Caco-2 (cell line): Measurements from ENCODE around the gene SAMD4B. TPM values are rescaled to one million over a fixed set of nuclear protein-coding genes. Genes with fewer than 3 reads are reported as not detected.

ENCODE experiments used
- BruUV-seq: library from RNA; stranded (reverse); fragments of 400-500 nt; replicated peaks from 2 replicates; lab custom pipeline; 2021; lab: Mats Ljungman, UMichigan
- CTCF ChIA-PET: fragments of 300-600 bp; sonication (Branson Sonifier 250); formaldehyde crosslinking; loops from one replicate; lab custom pipeline; 2022; ENCODE audit warnings: antibody characterized with exemption; lab: Charles Lee
- POLR2A ChIA-PET: fragments of 300-600 bp; sonication (Branson Sonifier 250); formaldehyde crosslinking; loops from one replicate; lab custom pipeline; 2022; ENCODE audit warnings: antibody characterized with exemption; lab: Charles Lee
- DNase-seq, 2 experiments: peaks; one replicate each; pipeline versions ENCODE4 v3.0.0 to v3.0.0-alpha.2; 2020 to 2022
- H3K27me3 ChIP-seq: replicated peaks from 2 replicates; pipeline ENCODE4 v1.6.0; 2011; ENCODE audit warnings: low read length; ENCODE audit not compliant: control insufficient read depth, insufficient read depth
- H3K36me3 ChIP-seq: 2 replicates; pipeline ENCODE4 v1.5.1; 2011; ENCODE audit warnings: low read length; ENCODE audit not compliant: control insufficient read depth, insufficient read depth
- H3K4me1 ChIP-seq: fragments of 250-450 bp; sonication (Bioruptor Pico); 2 replicates; pipeline ENCODE4 v1.5.1; 2020; ENCODE audit warnings: mild to moderate bottlenecking
- H3K4me3 ChIP-seq: 2 replicates; pipeline ENCODE4 v1.5.1; 2011; ENCODE audit warnings: low read depth, mild to moderate bottlenecking, control low read depth, low read length
- H3K9me3 ChIP-seq: fragments of 250-450 bp; sonication (Bioruptor Pico); 2 replicates; pipeline ENCODE4 v1.5.1; 2020; ENCODE audit warnings: mild to moderate bottlenecking, moderate library complexity
- H3K27ac Mint-ChIP-seq: one replicate; pipeline ENCODE4 v1.8.0; 2022; ENCODE audit warnings: mixed read lengths; ENCODE audit not compliant: unreplicated experiment
- H3K27me3 Mint-ChIP-seq: one replicate; pipeline ENCODE4 v1.8.0; 2022; ENCODE audit warnings: mixed read lengths; ENCODE audit not compliant: insufficient read depth, unreplicated experiment
- H3K36me3 Mint-ChIP-seq: one replicate; pipeline ENCODE4 v1.8.0; 2022; ENCODE audit warnings: mild to moderate bottlenecking, mixed read lengths; ENCODE audit not compliant: insufficient read depth, unreplicated experiment
- H3K4me1 Mint-ChIP-seq: one replicate; pipeline ENCODE4 v1.8.0; 2022; ENCODE audit warnings: low read depth, mixed read lengths; ENCODE audit not compliant: unreplicated experiment
- H3K4me3 Mint-ChIP-seq: one replicate; pipeline ENCODE4 v1.8.0; 2022; ENCODE audit warnings: mild to moderate bottlenecking, moderate library complexity, mixed read lengths; ENCODE audit not compliant: unreplicated experiment
- H3K9me3 Mint-ChIP-seq: one replicate; pipeline ENCODE4 v1.8.0; 2022; ENCODE audit warnings: mixed read lengths; ENCODE audit not compliant: unreplicated experiment
- intact Hi-C: fragments of 100-400 bp; cut with micrococcal nuclease; formaldehyde crosslinking; loops from one replicate; pipeline ENCODE4 v1.10.0; 2022; ENCODE audit not compliant: unreplicated experiment
- total RNA-seq: library from RNA; stranded (reverse); gene quantifications from 2 replicates; pipeline ENCODE4 v1.2.3, GENCODE V29; 2022
- TF ChIP-seq, protein P1 (sequence below), 2 experiments: fragments of 200-600 bp in 1 of 2; IDR thresholded peaks; 1 replicate in 1 of 2; 2 replicates in 1 of 2; pipeline versions ENCODE4 v1.5.1 to v1.8.0; 2011 to 2022; ENCODE audit warnings: antibody characterized with exemption in 1 of 2, control low read depth in 1 of 2, inconsistent platforms in 1 of 2, low read depth in 1 of 2, low read length in 1 of 2, mild to moderate bottlenecking in 1 of 2, moderate library complexity in 1 of 2; ENCODE audit not compliant: insufficient read depth in 1 of 2, severe bottlenecking in 1 of 2, unreplicated experiment in 1 of 2

SAMD4B gene
- total RNA-seq, 1 experiment from 2014 or later, result 132 TPM

DNA sequence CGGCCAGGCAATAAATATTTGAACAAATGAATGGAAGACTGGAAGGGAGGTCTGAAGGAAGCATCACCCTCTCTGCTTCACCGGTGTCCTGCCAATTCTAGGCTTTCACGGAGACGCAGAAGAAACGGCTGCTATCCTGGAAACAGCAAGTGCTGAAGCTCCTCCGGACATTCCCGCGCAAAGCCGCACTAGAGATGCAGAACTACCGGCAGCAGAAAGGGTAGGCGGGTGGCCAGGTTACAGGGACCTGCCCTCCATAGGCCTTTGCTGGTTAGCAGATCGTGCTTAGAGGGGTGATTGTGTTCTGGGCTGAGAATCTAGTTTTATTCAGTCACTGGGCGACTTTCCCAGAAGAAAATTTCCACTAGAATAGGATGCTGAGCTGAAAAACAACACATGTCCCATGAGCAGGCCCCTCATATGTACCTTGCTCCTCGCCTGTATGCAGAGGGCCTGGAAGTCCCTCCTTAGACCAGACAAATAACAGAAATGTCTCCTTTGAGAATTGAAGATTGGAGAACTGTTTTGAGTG is 37.7 kb downstream of the SAMD4B start:
- Histone ChIP-seq H3K36me3 (peaks cover 10% of the 10 kb centered on the region), H3K9me3 (no peaks in the 10 kb centered on the region), H3K4me3 (no peak overlapping the region), H3K27me3 (no peaks in the 10 kb centered on the region), H3K4me1 (no peaks in the 10 kb centered on the region)
- POLR2A ChIA-PET, result interaction anchor here (0.5 kb wide), 1 partner anchor 101 kb away, joined by 3 read pairs; the partner anchor contains the start of gene TIMM50
- Mint-ChIP-seq H3K4me1 (no peaks in the 10 kb centered on the region), H3K27me3 (no peaks in the 10 kb centered on the region), H3K36me3 (peaks cover 49% of the 10 kb centered on the region), H3K4me3 (no peak overlapping the region), H3K9me3 (no peaks in the 10 kb centered on the region), H3K27ac (no peak overlapping the region)
- TF ChIP-seq, protein P1, sequence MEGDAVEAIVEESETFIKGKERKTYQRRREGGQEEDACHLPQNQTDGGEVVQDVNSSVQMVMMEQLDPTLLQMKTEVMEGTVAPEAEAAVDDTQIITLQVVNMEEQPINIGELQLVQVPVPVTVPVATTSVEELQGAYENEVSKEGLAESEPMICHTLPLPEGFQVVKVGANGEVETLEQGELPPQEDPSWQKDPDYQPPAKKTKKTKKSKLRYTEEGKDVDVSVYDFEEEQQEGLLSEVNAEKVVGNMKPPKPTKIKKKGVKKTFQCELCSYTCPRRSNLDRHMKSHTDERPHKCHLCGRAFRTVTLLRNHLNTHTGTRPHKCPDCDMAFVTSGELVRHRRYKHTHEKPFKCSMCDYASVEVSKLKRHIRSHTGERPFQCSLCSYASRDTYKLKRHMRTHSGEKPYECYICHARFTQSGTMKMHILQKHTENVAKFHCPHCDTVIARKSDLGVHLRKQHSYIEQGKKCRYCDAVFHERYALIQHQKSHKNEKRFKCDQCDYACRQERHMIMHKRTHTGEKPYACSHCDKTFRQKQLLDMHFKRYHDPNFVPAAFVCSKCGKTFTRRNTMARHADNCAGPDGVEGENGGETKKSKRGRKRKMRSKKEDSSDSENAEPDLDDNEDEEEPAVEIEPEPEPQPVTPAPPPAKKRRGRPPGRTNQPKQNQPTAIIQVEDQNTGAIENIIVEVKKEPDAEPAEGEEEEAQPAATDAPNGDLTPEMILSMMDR (IDR thresholded peaks at IDR 0.05; ENCODE audit: insufficient read depth in 1 of 2, low read depth in 1 of 2, low read length in 1 of 2, severe bottlenecking in 1 of 2, unreplicated experiment in 1 of 2), result no peak
- CTCF ChIA-PET, result interaction anchor here (0.6 kb wide), 1 partner anchor 16 kb away, joined by 4 read pairs; no protein-coding TSS in a partner anchor
- BruUV-seq, result no TSS peak
- no peak for DNase-seq
- intact Hi-C loops, result no loop called here

DNA sequence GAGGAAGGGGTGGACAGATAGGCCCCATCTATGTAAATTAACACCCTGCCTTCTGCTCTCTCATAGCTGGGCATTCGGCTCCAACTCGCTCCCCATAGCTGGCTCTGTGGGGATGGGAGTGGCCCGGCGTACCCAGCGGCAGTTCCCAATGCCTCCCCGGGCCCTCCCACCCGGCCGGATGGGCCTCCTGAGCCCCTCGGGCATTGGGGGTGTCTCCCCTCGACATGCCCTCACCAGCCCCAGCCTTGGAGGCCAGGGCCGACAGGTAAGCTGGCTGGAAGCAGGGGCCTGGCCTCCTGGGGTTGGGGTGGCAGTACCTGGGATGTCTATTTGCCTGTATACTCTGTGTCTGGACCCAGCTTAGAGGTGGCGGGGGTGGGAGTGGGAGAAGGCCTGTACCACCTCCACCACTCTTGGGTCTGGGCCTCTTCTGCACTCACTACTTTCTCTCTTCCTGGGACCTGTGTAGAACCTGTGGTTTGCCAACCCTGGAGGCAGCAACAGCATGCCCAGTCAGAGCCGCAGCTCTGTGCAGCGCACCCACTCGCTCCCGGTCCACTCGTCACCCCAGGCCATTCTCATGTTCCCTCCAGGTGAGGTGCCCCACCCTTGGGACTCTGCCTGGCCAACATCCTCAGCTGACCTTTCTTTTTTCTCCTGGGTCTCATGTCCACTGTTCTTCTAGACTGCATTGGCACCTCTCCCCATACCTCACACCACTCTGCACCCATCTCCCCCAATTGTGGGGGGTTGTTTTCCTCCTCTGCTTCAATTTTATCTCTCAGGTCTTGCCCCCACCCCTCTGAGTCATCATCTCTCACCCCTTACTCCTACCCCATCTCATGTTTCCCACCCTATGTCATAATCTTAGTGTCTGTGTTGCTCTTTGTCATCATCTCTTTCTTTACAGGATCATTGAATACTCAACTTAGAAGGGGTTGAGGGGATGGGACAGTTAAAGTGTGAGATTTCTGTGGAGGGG is 38.6 kb downstream of the SAMD4B start:
- Mint-ChIP-seq H3K9me3 (no peaks in the 10 kb centered on the region), H3K4me3 (no peak overlapping the region), H3K27me3 (no peaks in the 10 kb centered on the region), H3K27ac (no peak overlapping the region), H3K4me1 (no peaks in the 10 kb centered on the region), H3K36me3 (peaks cover 57% of the 10 kb centered on the region)
- intact Hi-C loops, result no loop called here
- BruUV-seq, result no TSS peak
- Histone ChIP-seq H3K9me3 (no peaks in the 10 kb centered on the region), H3K4me1 (no peaks in the 10 kb centered on the region), H3K36me3 (peaks cover 11% of the 10 kb centered on the region), H3K4me3 (no peak overlapping the region), H3K27me3 (no peaks in the 10 kb centered on the region)
- DNase-seq, result no peak
- CTCF ChIA-PET, result interaction anchor here (0.6 kb wide), 1 partner anchor 16 kb away, joined by 4 read pairs; no protein-coding TSS in a partner anchor
- POLR2A ChIA-PET, result no interaction called here
- TF ChIP-seq, protein P1 (IDR thresholded peaks at IDR 0.05; ENCODE audit: insufficient read depth in 1 of 2, low read depth in 1 of 2, low read length in 1 of 2, severe bottlenecking in 1 of 2, unreplicated experiment in 1 of 2), result no peak

DNA sequence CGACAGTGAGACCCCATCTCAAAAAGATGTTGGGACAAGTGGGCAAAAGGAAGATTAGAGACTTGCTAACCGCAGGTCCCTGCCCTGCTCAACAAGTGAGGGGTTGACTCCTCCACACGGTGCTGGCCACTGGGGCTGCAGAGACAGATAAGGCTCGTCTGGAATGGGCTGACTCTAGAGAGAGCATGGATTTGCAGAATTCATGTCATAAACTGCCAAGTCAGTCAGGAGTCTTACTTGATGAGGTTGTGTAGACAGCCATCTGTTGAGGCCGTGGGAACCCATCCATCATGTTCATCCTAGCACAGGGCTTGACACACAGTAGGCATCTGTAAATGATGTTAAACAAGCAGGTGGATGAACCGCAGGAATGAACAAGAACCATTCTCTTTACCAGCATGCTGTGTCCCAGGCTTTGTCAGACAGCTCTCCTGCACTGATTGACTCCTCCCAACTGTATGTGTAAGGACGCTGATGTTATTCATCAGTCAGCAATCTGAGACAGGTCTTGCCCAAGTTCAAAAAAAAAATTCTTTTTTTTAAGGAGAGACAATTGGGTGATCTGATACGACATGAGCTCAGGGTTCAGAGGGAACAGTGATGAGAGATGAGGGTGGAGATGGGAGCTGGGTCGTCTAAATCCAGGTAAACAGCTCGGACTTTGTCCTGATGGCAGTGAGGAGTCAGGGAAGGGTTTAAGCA is 39.8 kb downstream of the SAMD4B start:
- POLR2A ChIA-PET, result no interaction called here
- Mint-ChIP-seq H3K4me1 (no peaks in the 10 kb centered on the region), H3K36me3 (peaks cover 66% of the 10 kb centered on the region), H3K27ac (no peak overlapping the region), H3K4me3 (no peak overlapping the region), H3K27me3 (no peaks in the 10 kb centered on the region), H3K9me3 (no peaks in the 10 kb centered on the region)
- BruUV-seq, result no TSS peak
- CTCF ChIA-PET, result no interaction called here
- no peak for DNase-seq
- Histone ChIP-seq H3K36me3 (peaks cover 8% of the 10 kb centered on the region; the same call in 1 of the 2 replicates), H3K27me3 (no peaks in the 10 kb centered on the region), H3K4me3 (no peak overlapping the region), H3K4me1 (no peaks in the 10 kb centered on the region), H3K9me3 (no peaks in the 10 kb centered on the region)
- TF ChIP-seq, protein P1 (IDR thresholded peaks at IDR 0.05; ENCODE audit: insufficient read depth in 1 of 2, low read depth in 1 of 2, low read length in 1 of 2, severe bottlenecking in 1 of 2, unreplicated experiment in 1 of 2), result no peak
- intact Hi-C loops, result no loop called here
